ENCODE measurements around the gene HMGB1.

- TF ChIP-seq CTCF (IDR thresholded peaks at IDR 0.05): no peak
- no peak for TF ChIP-seq EZH2 (IDR thresholded peaks at IDR 0.05; ENCODE audit: borderline replicate concordance, insufficient read depth, low read depth, low read length, poor library complexity, severe bottlenecking)
Measured at GRCh38 chr13:30418075-30418716, 47.5 kb downstream of the HMGB1 start.
